OCI-LY7 (cell line): ENCODE results near the gene BMPR2. TPM values are rescaled to one million over a fixed set of nuclear protein-coding genes. Genes with fewer than 3 reads are reported as not detected.
A peak's percentile ranks its signal among the peaks of the same experiment; 100 is the strongest.
"Not testable (repeated sequence)": the region's sequence is repeated elsewhere in the genome, so short reads cannot be mapped to it uniquely, and the experiment has no call there.

Experiments used
- BruUV-seq: library from RNA; stranded (reverse); fragments of 400-500 nt; replicated peaks from 2 replicates; lab custom pipeline; 2021; lab: Mats Ljungman, UMichigan
- CTCF ChIA-PET: fragments of 300-600 bp; sonication (Branson Sonifier 250); formaldehyde crosslinking; loops from one replicate; lab custom pipeline; 2022; ENCODE audit warnings: antibody characterized with exemption; ENCODE audit not compliant: unreplicated experiment; lab: Charles Lee
- POLR2A ChIA-PET: fragments of 300-600 bp; sonication (Branson Sonifier 250); formaldehyde crosslinking; loops from one replicate; lab custom pipeline; 2022; ENCODE audit warnings: antibody characterized with exemption; lab: Charles Lee
- DNase-seq: peaks from one replicate; pipeline ENCODE4 v3.0.0-alpha.2; 2015; ENCODE audit warnings: low spot score
- H2AFZ ChIP-seq: fragments of 200-600 bp; sonication (generic), shearing (Covaris generic); 2 replicates; pipeline ENCODE4 v1.6.1; 2014; ENCODE audit warnings: mild to moderate bottlenecking, antibody characterized with exemption, low read length, moderate library complexity
- H3K27ac ChIP-seq: fragments of 200-600 bp; sonication (generic); 2 replicates; pipeline ENCODE4 v1.5.1; 2014; ENCODE audit warnings: mixed run types, low read depth, mild to moderate bottlenecking, moderate library complexity, low read length, inconsistent platforms; ENCODE audit not compliant: poor library complexity, severe bottlenecking
- H3K36me3 ChIP-seq: fragments of 200-600 bp; sonication (generic); 2 replicates; pipeline ENCODE4 v1.6.1; 2014; ENCODE audit warnings: mild to moderate bottlenecking, antibody characterized with exemption, low read length, moderate library complexity, mixed read lengths; ENCODE audit not compliant: insufficient read depth
- H3K4me1 ChIP-seq: fragments of 200-600 bp; sonication (generic); 2 replicates; pipeline ENCODE4 v1.5.1; 2014; ENCODE audit warnings: mild to moderate bottlenecking, low read length; ENCODE audit not compliant: insufficient read depth, poor library complexity, severe bottlenecking
- H3K4me2 ChIP-seq: fragments of 200-600 bp; sonication (generic); 2 replicates; pipeline ENCODE4 v1.6.1; 2014; ENCODE audit warnings: mild to moderate bottlenecking, low read length
- H3K4me3 ChIP-seq: fragments of 200-600 bp; sonication (generic); 2 replicates; pipeline ENCODE4 v1.5.1; 2014; ENCODE audit warnings: mild to moderate bottlenecking, low read depth, low read length; ENCODE audit not compliant: poor library complexity, severe bottlenecking
- H3K79me2 ChIP-seq: fragments of 200-600 bp; sonication (generic); 2 replicates; pipeline ENCODE4 v1.6.1; 2016; ENCODE audit warnings: low read depth, mild to moderate bottlenecking, low read length, moderate library complexity, mixed read lengths; ENCODE audit not compliant: insufficient read depth
- H3K9me2 ChIP-seq: fragments of 200-600 bp; sonication (generic); 2 replicates; pipeline ENCODE4 v1.6.1; 2016; ENCODE audit warnings: mild to moderate bottlenecking, low read length, mixed read lengths; ENCODE audit not compliant: insufficient read depth
- H3K9me3 ChIP-seq: fragments of 200-600 bp; sonication (generic); 2 replicates; pipeline ENCODE4 v1.6.1; 2014; ENCODE audit warnings: mild to moderate bottlenecking, mixed run types, low read length, mixed read lengths
- H4K20me1 ChIP-seq: fragments of 200-600 bp; sonication (generic); 2 replicates; pipeline ENCODE4 v1.6.1; 2014; ENCODE audit warnings: mild to moderate bottlenecking, antibody characterized with exemption, low read length, moderate library complexity, mixed read lengths; ENCODE audit not compliant: insufficient read depth
- CTCF ChIP-seq: fragments of 200-600 bp; sonication (generic); conservative IDR thresholded peaks from 2 replicates; pipeline ENCODE4 v1.5.1; 2014; ENCODE audit warnings: mild to moderate bottlenecking, antibody characterized with exemption, low read length, moderate library complexity, mixed read lengths
- EZH2phosphoT487 ChIP-seq: fragments of 200-600 bp; sonication (generic); IDR thresholded peaks from 2 replicates; pipeline ENCODE4 v1.6.1; 2018; ENCODE audit warnings: low read depth, borderline replicate concordance, mild to moderate bottlenecking, mixed run types, antibody characterized with exemption, low read length, moderate library complexity, mixed read lengths
- intact Hi-C: fragments of 100-400 bp; cut with micrococcal nuclease; formaldehyde crosslinking; loops from one replicate; pipeline ENCODE4 v1.10.0; 2022; ENCODE audit not compliant: unreplicated experiment
- total RNA-seq, 2 experiments: library from RNA; depleted of rRNA in 1 of 2; stranded (reverse); fragments of >200 nt in 1 of 2; shearing (Covaris generic) in 1 of 2; gene quantifications; 2 replicates each; pipeline ENCODE4 v1.2.3, GENCODE V29; 2014 to 2022

BMPR2 gene
- total RNA-seq, 2 experiments from 2014 or later: 4.3 to 14.7 TPM

DNA sequence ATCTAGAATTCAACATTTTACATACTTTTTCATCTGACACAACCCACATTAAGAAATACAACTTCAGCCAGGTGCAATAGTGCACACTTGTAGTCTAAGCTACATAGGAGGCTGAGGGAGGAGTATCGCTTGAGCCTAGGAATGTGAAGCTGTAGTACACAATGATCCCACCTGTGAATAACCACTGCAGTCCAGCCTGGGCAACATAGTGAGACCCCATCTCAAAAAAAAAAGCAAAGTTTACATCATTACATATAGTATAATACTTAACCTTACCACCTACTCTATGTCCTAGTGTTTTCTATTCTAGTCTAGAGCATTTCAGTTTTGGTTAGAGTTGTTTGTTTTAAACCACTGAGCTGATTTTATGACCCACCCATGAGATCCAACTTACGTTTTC, 172.1 kb downstream of the BMPR2 start:
- no peak overlapping the region for H2AFZ ChIP-seq
- H3K4me2 ChIP-seq: no peak overlapping the region
- intact Hi-C loops: no loop called here
- TF ChIP-seq CTCF (no peak), EZH2phosphoT487 (no peak)
- CTCF ChIA-PET: no interaction called here
- POLR2A ChIA-PET: no interaction called here
- no peaks in the 10 kb centered on the region for H3K9me2 ChIP-seq
- no peaks in the 10 kb centered on the region for H3K36me3 ChIP-seq
- H3K79me2 ChIP-seq: no peaks in the 10 kb centered on the region
- H3K4me3 ChIP-seq: no peak overlapping the region
- no peak overlapping the region for H3K27ac ChIP-seq
- no peak for DNase-seq
- H3K9me3 ChIP-seq: no peaks in the 10 kb centered on the region
- no peaks in the 10 kb centered on the region for H4K20me1 ChIP-seq
- H3K4me1 ChIP-seq: no peaks in the 10 kb centered on the region
- no TSS peak for BruUV-seq

DNA sequence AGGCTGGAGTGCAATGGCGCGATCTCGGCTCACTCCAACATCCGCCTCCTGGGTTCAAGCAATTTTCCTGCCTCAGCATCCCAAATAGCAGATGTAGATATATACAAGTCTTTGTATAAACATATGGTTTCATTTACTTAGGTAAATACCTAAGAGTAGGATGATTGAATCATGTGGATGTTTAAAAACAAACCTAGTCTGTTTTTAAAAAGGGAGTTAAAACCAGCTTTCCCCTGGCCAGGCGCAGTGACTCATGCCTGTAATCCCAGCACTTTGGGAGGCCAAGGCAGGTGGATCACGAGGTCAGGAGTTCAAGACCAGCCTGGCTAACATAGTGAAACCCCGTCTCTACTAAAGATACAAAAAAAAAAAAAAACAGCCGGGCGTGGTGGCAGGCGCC, 174.9 kb downstream of the BMPR2 start:
- intact Hi-C loops, H3K36me3 ChIP-seq, H3K9me2 ChIP-seq, H3K9me3 ChIP-seq, CTCF ChIA-PET, H3K4me1 ChIP-seq, DNase-seq, H3K27ac ChIP-seq, H3K79me2 ChIP-seq, H3K4me3 ChIP-seq, H3K4me2 ChIP-seq, BruUV-seq, H2AFZ ChIP-seq, H4K20me1 ChIP-seq: not testable (repeated sequence)
- POLR2A ChIA-PET: interaction anchor here (0.6 kb wide), 1 partner anchor 137 kb away, joined by 5 read pairs; no protein-coding TSS in a partner anchor

DNA sequence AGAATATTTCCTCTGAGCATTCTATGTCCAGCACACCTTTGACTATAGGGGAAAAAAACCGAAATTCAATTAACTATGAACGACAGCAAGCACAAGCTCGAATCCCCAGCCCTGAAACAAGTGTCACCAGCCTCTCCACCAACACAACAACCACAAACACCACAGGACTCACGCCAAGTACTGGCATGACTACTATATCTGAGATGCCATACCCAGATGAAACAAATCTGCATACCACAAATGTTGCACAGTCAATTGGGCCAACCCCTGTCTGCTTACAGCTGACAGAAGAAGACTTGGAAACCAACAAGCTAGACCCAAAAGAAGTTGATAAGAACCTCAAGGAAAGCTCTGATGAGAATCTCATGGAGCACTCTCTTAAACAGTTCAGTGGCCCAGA, 179.2 kb downstream of the BMPR2 start:
- TF ChIP-seq CTCF (no peak), EZH2phosphoT487 (no peak)
- H3K4me1 ChIP-seq: no peaks in the 10 kb centered on the region
- BruUV-seq: TSS peak; percentile 52
- ChIA-PET POLR2A (interaction anchor here (0.6 kb wide), 2 partner anchors 19 to 67 kb away, joined by 3 to 7 read pairs; no protein-coding TSS in a partner anchor), CTCF (no interaction called here)
- no peaks in the 10 kb centered on the region for H3K36me3 ChIP-seq
- H2AFZ ChIP-seq: no peak overlapping the region
- no peaks in the 10 kb centered on the region for H4K20me1 ChIP-seq
- intact Hi-C loops: no loop called here
- H3K9me2 ChIP-seq: no peaks in the 10 kb centered on the region
- H3K27ac ChIP-seq: no peak overlapping the region
- no peak overlapping the region for H3K4me3 ChIP-seq
- H3K9me3 ChIP-seq: no peaks in the 10 kb centered on the region
- no peaks in the 10 kb centered on the region for H3K79me2 ChIP-seq
- H3K4me2 ChIP-seq: no peak overlapping the region
- DNase-seq: no peak
